Amniotic stem cell (primary cell): Measurements from ENCODE around the gene DOCK7.
A peak's percentile ranks its signal among the peaks of the same experiment; 100 is the strongest.
"Not testable (repeated sequence)": the region's sequence is repeated elsewhere in the genome, so short reads cannot be mapped to it uniquely, and the experiment has no call there.

Experiments used
- DNase-seq: peaks from one replicate; lab custom pipeline; 2025; lab: John Stamatoyannopoulos, UW

The DOCK7 gene

DNA sequence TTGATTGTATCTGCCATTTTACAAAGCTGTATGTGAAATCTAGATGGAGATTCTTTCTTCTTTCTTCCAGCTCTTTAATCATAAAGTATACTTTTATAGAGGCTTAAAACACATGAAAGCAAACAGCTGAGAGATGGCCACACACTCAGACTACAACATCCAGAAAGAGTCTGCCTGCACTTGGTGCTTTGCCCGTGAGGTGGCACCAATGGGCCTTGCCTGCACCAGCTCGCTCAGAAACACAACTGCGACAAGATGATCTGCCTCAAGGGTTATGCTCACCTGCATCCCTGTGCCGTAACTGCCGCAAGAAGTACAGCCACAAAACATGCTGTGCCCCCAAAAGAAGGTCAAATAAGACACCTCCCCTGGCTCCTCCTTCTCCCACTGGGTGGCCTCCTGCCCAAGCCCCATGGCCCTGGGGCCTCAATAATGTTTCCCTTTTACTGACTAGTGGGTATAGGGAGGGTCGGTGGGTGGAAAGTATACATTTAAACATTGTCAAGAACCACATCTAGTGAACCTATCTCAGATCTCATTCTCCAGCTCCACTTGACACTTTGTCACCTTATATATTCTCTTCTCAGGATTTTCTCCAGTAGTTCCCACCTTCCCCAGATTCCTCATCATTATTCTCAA lies 157.6 kb downstream of the DOCK7 start:
- peak; percentile 35 for DNase-seq

GRCh38 chr1:62529227-62529626 lies 159.0 kb downstream of the DOCK7 start:
- no peak for DNase-seq

DNA sequence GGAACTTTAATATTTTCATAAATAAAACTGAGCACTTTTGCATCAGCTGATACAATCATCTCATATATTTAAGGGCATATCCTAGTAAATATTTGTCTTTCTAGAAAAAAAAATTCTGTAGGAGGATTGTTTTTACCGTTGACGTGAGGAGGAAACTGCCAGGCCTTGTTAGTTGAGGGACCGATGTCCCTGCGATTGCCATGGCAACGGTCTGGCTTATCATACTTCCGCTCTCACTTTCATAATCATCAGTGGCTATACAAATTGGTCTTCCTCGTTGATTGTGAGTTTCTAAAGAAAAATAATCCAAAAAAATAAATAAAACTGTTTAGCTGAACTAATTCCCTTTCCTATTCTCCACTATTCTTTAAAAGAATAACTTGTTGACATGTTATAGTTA lies 160.2 kb downstream of the DOCK7 start:
- DNase-seq = no peak

GRCh38 chr1:62527346-62527745 lies 160.8 kb downstream of the DOCK7 start:
- DNase-seq = not testable (repeated sequence)

DNA sequence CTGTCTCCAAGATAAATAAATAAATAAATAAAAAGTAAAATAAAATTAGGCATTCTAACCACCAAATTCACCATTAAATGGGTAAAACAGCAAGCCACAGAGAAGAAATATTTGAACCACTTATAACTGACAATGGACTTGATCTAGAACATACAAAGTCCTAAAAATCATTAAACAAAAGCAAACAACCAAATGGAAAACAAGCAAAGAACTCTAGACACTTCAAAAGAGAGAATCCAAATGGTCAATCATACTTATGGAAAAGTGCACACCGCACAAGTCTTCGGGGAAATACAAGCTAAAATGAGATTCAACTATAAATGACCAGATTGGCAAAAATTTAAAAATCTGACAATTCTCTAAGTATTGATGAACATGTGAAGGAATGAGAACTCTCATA lies 164.3 kb downstream of the DOCK7 start:
- DNase-seq = no peak

- no peak for DNase-seq
Observed at GRCh38 chr1:62516600-62516999, 171.6 kb downstream of the DOCK7 start.

DNA sequence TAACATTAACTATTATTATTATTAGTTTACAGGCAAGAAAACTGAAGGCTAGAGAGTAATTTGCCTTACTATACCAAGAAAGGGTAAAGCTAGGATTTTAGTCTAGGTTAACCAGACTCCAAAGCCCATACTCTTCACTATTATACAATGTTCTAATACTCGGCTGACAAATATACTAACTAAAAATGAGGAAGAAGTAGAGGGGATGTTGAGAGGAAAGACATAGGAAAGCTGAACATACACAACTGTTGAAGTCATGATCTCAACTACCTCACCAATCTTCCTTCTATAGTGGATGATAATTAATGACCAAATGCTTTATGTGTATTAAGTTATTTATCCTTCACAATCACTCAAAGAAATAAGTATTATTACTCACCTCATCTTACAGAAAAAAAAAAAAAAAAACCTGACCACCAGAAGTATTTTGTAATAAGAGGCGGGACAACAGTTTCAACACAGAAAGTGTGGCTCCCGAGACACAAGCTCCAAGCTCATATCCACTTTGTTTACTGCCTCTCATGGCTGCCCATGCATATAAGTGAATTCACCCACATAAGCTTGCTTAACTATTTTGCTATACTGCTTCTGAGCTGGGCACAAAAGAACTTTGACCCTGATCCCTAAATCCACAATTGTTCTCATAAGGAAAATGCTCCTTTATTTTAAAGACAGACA lies 173.3 kb downstream of the DOCK7 start:
- no peak for DNase-seq

DNA sequence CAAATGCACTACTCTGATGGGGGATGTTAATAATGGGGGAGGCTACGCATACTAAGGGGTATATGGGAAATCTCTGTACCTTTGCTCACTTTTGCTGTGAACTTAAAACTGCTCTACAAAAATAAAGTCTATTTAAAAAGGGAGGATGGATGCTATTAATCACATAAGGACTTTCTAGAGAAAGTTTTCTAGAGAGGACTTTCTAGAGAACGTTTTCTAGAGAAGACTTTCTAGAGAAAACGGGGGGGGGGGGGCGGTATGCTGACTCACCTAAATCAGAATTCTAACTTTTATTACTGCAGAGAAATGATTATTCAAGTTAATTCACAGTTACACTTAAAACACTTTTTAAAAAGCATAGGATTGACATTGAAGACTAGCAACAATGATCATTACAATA lies 175.2 kb downstream of the DOCK7 start:
- DNase-seq = no peak

DNA sequence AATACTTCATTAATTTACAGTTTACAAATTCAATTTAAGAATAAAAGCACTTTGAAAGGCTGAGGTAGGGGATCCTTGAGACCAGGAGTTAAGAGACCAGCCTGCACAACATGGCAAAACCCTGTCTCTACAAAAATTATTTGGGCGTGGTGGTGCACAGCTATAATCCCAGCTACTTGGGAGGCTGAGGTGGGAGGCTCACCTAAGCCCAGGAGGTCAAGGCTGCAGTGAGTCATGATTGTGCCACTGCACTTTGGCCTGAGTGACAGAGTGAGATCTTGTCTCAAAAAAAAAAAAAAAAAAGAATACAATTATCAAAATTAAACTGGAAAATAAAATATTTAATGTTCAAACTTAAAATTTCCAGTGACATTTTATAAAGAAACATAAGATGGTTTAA lies 179.2 kb downstream of the DOCK7 start:
- DNase-seq = no peak

- DNase-seq = no peak
Observed at GRCh38 chr1:62508187-62508758, 179.9 kb downstream of the DOCK7 start.

- no peak for DNase-seq
Observed at GRCh38 chr1:62500210-62500609, 188.0 kb downstream of the DOCK7 start.

- DNase-seq = no peak
Observed at GRCh38 chr1:62494137-62494536, 194.0 kb downstream of the DOCK7 start.

- no peak for DNase-seq
Observed at GRCh38 chr1:62493656-62494055, 194.5 kb downstream of the DOCK7 start.

- no peak for DNase-seq
Observed at GRCh38 chr1:62492521-62492920, 195.7 kb downstream of the DOCK7 start.

- DNase-seq = no peak
Observed at GRCh38 chr1:62487956-62488355, 200.2 kb downstream of the DOCK7 start.

GRCh38 chr1:62484824-62485468 lies 203.2 kb downstream of the DOCK7 start:
- DNase-seq = no peak

DNA sequence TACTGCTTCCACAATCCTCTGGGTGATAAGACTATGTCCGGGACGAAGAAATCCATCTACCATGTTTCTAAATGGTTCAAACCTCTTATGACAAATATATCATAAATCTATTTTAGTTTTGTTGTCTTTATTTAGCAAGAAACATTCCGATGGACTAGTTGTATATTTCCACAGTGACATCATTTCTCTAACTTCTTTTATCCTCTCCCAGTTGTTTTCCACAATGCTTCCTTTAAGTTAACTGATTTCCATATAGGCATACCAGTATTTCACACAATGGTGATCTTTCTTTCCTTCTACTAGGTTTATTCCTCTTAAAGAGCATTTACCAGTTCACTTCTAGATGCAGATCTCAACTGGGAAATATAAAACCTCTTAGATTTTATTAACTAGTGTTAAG lies 206.5 kb downstream of the DOCK7 start:
- no peak for DNase-seq

DNA sequence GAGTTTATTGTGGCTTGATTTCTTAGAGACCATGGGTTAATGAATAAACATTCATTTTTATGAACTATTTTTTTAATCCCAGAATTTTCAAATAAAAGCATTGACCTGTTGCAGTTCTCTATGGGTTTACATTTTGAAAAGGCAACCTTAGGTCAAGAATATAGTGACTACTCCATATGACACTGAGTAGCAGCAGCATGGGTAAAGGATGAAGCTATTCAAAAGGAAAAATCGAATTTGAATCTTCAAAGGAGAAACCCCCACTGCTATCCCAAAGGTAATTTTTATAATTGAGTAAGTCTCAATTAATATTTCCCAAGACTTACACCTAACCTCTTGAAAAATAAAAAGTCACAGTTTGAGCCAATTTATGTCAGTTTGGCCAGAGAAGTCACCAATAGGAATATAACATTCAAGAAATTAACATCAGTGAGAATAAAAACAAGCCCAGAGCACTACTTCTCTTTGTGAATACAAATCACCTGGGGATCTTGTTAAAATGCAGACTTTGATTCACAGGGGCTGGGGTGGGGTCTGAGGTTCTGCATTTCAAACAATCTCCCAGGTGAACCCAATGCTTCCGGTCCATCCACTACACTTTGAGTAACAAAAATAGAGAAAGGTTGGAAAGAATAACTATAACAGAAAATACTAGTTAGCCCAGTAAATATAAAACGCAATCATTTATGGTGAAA lies 211.5 kb downstream of the DOCK7 start:
- DNase-seq = no peak

DNA sequence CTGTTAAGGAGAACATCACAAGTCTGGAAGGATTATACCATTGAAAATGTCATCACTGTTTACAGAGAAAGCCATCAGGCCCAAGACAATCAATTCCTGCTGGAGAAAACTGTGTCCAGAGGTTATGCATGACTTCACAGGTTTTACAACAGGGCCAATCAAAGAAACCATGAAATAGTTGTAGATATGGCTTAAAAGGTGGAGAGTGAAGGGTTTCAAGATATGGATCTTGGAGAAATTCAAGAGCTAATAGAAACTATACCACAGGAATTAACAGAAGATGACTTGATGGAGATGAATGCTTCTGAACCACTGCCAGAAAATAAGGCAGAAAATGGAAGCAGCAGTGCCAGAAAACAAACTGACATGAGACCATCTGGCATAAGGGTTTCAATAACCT lies 221.1 kb downstream of the DOCK7 start:
- DNase-seq = no peak

- DNase-seq = no peak
Observed at GRCh38 chr1:62462370-62462769, 225.8 kb downstream of the DOCK7 start.

DNA sequence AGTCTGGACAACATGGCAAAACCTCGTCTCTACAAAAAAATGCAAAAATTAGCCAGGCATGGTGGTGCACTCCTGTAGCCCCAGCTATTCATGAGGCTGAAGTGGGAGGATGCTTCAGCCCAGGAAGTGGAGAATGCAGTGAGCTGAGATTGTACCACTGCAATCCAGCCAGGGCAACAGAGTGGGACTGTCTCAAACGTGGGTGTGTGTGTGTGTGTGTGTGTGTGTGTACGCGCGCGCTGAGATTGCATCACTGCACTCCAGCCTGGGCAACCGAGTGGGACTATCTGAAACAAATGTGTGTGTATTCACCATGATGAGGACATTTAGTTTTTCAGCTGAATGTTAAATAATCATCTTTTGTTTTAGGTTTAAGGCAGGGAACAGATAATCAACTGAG lies 230.2 kb downstream of the DOCK7 start:
- no peak for DNase-seq

- DNase-seq = no peak
Observed at GRCh38 chr1:62452951-62453350, 235.2 kb downstream of the DOCK7 start.

- no peak for DNase-seq
Observed at GRCh38 chr1:62450301-62450700, 237.9 kb downstream of the DOCK7 start.
